GM21423 (cell line): ENCODE data around the gene EDEM2.
"Not testable (repeated sequence)": the region's sequence is repeated elsewhere in the genome, so short reads cannot be mapped to it uniquely, and the experiment has no call there.

Source experiments
- ATAC-seq: cut with Tn5 transposase; IDR thresholded peaks from one replicate; pipeline ENCODE4 v1.9.1; 2021; ENCODE audit warnings: mild to moderate bottlenecking, moderate library complexity; ENCODE audit not compliant: unreplicated experiment

Gene EDEM2

GRCh38 chr20:35133735-35134134, 13.4 kb downstream of the EDEM2 start:
- no peak for ATAC-seq

GRCh38 chr20:35133031-35133430, 14.1 kb downstream of the EDEM2 start:
- ATAC-seq, result no peak

GRCh38 chr20:35131934-35132333, 15.2 kb downstream of the EDEM2 start:
- ATAC-seq, result no peak

DNA sequence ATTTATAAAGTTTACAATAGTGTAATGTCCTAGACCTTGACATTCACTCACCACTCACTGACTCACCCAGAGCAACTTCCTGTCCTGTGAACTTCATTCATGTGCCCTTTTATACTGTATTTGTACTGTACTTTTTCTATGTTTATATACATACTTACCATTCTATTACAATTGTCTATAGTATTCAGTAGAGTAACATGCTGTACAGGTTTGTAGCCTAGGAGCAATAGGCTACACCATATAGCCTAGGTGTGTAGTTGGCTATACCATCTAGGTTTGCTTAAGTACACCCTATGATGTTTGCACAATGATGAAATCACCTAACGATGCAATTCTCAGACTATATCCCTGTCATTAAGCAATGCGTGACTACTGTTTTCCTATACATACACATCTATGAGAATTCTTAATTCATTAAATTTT, 17.5 kb downstream of the EDEM2 start:
- no peak for ATAC-seq

- no peak for ATAC-seq
These were observed 21.4 kb downstream of the EDEM2 start for GRCh38 chr20:35125753-35126152.

GRCh38 chr20:35122756-35123405, 24.3 kb downstream of the EDEM2 start:
- no peak for ATAC-seq

DNA sequence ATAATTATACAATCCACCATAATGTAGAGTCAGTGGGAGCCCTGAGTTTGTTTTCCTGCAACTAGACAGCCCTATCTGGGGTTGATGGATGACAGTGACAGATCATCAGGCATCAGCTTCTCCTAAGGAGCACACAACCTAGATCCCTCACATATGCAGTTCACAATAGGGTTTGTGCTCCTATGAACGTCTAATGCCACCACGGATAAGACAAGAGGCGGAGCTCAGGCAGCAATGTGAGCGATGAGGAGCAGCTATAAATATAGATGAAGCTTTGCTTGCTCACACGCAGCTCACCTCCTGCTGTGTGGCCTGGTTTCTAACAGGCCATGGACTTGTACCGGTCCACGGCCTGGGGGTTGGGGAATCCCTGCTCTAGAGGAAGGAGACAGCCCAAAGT, 25.9 kb downstream of the EDEM2 start:
- no peak for ATAC-seq

DNA sequence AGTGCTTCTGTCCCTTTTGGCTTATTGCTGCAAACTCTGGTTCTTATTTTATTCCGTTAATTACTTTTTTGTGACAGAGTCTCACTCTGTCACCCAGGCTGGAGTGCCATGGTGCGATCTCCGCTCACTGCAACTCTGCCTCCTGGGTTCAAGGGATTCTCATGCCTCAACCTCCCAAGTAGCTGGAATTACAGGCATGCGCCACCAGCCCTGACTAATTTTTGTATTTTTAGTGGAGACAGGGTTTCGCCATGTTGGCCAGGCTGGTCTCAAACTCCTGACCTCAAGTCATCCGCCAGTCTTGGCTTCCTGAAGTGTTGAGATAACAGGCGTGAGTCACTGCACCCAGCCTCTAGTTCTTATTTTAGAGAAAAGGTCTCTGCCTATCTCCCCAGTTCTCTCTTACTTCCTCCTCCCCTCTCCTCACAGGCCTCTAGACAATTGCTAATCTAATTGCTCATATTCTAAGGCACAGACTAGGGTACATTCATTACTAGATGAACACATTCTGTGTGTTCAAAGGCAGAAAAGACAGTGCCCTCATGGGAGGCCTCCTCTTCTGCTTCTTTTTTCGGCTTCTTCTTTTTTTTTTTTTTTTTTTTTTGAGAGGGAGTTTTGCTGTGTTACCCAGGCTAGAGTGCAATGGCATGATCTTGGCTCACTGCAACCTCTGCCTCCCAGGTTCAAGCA, 27.0 kb downstream of the EDEM2 start:
- ATAC-seq, result no peak

DNA sequence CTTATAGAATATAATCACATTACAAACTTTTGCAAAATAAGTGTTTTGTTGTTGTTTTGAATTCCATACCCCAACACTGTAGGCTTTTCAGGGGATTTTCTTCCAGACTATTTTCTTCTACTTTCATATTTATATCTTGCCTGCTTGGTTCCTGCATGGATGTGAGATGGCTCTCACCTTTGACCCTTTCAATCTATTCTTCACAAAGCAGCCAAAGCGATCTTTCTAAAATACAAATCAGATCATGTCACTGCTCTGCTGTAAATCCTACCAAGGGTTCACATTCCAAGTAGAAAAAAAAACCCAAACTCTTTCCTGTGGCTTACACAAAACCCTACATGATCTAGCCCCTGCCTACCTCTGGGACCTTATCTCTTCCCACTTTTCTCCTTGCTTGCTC, 29.5 kb downstream of the EDEM2 start:
- ATAC-seq, result no peak

DNA sequence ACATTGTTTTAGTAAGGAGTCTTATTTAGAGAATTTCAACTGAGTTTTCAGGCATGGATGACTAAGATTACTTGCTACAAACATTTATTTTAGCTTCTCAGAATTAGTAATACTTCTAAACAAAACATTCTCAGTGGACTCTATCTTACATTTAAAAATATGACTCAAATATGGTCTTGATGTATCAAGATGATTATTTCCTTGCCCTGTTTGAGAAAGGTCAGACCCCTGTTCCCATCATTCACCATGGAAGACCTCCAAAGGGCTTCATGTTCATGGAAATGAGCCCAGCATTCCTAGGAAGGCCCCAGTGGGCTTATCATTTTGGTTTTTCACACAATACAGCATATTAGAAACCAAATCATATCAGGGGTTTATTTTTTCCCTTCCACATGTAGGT, 29.9 kb downstream of the EDEM2 start:
- no peak for ATAC-seq

GRCh38 chr20:35116258-35116657, 30.9 kb downstream of the EDEM2 start:
- no peak for ATAC-seq

DNA sequence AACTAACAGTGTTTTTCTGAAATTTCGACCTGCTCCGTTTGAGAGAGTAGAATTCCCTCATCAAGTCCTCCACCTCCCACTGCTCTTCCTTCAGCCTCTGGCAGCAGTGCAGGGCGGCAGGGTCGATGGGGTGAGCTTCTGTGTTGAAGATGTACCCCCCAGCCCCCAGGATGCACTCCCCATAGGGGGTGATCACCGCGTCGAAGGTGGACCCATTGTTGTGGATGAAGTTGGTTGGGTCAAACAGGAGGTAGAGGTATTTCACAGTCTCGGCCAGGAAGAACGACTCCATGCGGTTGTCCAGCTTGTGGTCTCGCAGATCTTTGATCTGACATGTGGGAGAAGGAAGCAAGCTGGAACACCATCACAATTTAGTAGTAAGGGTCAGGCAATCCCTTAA, 31.5 kb downstream of the EDEM2 start:
- no peak for ATAC-seq

- not testable (repeated sequence) for ATAC-seq
These were observed 34.9 kb downstream of the EDEM2 start for GRCh38 chr20:35112276-35112675.

DNA sequence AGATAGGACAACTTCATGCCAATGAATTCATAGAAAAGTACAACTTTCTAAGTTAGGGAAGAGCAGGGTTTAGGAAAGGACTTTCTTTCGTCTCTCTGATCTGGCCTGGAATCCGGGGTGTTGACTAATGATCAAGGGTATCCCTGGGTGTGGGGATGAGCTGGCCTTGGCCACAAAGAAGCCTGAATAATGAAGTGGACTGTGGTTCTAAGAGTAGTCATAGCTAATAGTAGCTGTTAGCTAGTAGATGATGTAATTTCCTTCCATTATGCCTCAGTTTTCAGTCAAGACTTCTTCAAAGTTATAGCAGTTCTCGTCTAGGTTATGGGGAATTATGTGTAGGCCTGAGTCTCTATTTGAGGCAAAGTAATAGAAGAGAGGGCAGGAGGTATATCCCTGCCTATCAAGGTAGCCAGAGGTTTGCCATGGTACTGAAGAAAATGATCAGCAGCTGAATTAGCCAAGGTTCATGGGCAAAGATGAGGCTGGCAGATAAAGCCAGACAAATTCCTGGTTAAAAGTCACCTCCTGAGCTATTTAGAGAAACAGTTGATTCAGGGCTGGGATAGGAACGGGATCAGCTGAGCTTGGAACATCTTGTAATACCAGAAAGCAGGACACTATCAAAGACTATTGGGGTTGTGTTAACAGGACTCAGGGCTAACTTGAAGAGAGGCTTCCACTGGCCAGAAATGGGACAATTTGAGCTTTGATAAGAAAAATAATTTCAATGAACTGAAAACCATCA, 35.8 kb downstream of the EDEM2 start:
- no peak for ATAC-seq

- no peak for ATAC-seq
These were observed 38.2 kb downstream of the EDEM2 start for GRCh38 chr20:35108921-35109320.

- ATAC-seq, result no peak
These were observed 40.2 kb downstream of the EDEM2 start for GRCh38 chr20:35106827-35107380.

GRCh38 chr20:35104685-35105295, 42.3 kb downstream of the EDEM2 start:
- ATAC-seq, result no peak

GRCh38 chr20:35101620-35102019, 45.5 kb downstream of the EDEM2 start:
- ATAC-seq, result no peak

DNA sequence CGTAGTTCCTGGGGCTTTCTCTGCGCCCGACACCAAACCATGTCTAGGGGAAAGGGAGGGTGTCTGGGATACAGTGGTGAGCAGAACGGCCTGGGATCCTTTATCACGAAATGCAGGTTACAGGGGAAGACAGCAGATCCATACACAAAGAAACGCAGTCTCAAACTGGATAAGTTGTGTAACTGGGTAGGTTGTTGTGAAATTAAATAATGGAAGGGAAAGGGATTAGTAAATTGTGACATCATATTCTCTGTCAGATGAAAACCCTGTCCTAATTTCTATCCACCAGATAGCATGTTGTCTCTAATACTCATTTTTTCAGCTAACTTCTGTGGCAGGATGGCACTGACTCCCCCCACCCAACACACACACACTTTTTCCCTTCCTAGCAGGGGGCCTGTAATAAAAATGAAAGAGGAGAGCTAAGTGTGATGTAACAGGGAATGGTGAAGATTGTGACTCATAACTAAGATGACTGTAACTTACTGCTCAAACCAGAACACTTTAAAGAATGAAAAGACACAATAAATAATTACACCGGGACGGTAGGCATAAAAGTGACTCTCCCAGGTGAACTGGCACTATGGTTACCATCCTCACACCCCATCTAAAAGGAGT, 53.8 kb downstream of the EDEM2 start:
- no peak for ATAC-seq

DNA sequence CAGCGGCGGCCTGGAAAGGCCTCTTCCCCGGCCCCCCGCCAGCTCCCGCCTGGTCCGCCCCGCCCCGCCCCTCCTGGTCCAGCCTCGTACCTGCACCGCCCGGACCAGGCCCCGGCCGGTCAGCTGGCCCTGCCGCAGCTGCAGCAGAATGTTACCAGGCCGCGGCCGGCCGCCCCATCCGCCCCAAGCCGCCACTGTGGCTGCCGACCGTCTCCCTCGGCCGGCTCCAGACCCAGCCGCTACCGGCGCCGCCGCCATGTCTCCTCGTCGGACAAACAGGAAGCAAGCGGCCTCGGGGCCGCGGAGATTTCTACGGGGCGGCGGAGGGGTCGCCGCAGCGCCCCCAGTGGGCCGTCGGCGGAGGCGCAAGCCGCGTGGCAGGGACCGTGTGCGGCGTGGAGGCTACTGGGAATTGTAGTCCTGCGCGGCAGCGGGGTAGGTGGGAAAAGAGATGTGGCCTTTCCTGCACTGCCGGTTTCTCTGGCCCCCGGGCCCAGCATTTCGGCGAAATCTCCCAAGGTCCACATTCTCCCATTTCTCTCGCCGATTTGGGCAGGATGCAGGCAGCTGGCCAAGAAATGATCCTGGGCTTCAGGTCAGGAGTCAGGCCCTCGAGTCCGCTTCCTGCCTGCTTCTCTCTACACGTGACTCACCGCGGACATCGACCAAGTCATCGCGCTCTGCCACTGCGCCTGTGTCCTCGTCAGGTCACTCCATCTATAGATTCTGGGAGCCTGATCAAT, 54.4 kb downstream of the EDEM2 start, which contains the start of gene TRPC4AP:
Gene TRPC4AP (minus strand): TSS at position 284 of the 743 bp plus-strand sequence. CDS start 26 bp downstream, at position 258.
- ATAC-seq, result peak; percentile 95
